SKM-1 treated with dmso at 0.1 percent for 144 hours (cell line): ENCODE results near the gene CHST13.

Experiments
- DNase-seq: peaks from one replicate; lab custom pipeline; 2025; ENCODE audit not compliant: unreplicated experiment; lab: John Stamatoyannopoulos, UW

The CHST13 gene

GRCh38 chr3:126523745-126524428 is at the start of gene CHST13:
Gene CHST13, plus strand, starts transcription at chr3:126524155. Its CDS starts 178 bp downstream, at chr3:126524333.
- DNase-seq: no peak

- no peak for DNase-seq
These were observed 49.2 kb upstream of the CHST13 start for GRCh38 chr3:126474498-126475412.

DNA sequence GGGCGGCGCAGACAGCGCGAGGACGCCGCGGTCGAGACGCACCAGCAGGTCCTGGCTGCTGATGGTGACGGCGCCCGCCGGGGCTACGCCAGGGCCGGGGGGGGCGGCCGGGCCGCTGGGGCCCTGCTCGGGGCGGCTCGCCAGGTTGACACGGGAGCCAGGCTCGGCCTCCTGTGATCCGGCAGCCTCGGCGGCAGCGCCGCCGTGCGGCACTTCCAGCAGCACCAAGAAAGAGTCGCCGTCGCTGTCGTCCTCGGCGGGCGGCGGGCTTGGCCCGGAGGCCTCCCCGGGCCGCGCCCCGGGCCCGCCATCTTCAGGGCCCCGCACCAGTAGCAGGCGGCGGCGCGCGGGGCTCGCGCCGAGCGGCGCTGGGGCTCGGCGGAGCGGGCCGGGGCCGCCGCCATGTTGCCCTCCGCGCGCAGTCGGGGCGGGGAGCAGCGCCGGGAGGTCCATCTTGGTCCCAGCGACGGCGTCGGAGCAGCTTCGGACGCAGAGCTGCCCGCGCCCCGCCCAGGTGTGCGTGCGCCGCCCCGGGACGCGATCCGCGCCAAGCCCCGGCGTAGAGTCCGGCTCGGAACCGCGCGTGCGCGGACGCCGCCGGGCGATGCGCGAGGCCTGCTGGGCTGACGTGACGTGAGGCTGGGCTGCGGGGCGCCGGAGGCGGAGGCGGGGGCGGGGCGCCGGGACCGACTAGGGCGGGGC is 48.4 kb upstream of the CHST13 start, which contains the start of gene ZXDC:
Gene ZXDC, minus strand, starts transcription at position 479 of the 702 bp plus-strand sequence. Its CDS starts 26 bp downstream, at position 453.
- DNase-seq: peak; percentile 85

DNA sequence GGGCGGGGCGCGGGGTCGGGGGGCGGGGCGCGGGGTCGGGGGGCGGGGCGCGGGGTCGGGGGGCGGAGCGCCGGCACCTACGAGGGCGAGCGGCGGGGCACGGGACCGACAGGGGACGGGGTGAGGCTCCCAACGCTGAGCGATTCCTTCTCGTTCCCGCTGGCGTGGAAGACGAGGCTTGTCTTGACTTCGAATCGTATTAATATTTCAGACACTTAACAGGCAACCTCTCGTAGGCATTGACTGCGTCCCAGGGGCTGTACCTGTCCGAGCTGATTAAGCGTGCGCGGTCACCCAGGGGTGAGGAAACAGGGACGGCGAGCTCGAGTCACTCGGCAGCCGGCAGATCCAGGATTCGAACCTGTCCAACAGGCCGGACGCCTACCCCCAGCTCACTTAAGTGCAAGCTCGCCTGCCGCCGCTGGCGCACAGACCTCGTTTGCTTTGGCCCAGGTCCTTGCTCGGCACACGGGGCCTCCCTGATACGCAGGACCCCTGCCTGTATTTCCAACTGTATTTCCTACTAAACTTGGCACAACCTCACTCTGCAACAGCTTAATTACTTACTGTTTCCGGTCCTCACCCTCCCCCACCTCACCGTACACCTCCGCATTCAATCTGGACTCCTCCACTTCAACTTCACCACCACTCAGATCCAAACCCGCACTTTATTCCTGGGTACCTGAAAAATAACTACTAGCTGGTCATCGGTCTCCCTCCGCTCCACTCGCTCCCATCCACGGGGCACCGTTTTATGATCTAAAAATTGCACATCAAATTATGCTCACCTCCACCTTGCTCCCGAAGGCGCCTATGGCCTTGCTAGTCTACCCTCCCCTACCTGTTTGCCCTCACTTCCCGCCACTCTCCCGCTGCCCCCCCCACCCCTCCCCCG is 47.5 kb upstream of the CHST13 start:
- peak; percentile 53 for DNase-seq

DNA sequence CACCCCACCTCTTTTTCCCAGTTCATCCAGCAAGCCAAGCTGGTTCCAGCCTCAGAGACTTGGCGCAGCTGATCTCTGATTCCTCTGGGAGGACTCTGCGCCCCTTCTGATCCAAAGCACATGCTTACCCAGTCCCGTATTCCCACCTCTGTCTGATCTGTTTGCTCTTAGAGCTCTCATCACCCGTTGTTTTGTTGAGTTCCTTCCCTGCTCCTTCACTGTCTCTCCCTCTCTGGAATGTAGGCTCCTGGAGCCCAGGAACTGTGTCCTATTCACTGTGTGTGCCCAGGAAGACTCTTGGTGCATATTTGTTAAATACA is 46.9 kb upstream of the CHST13 start:
- DNase-seq: no peak

DNA sequence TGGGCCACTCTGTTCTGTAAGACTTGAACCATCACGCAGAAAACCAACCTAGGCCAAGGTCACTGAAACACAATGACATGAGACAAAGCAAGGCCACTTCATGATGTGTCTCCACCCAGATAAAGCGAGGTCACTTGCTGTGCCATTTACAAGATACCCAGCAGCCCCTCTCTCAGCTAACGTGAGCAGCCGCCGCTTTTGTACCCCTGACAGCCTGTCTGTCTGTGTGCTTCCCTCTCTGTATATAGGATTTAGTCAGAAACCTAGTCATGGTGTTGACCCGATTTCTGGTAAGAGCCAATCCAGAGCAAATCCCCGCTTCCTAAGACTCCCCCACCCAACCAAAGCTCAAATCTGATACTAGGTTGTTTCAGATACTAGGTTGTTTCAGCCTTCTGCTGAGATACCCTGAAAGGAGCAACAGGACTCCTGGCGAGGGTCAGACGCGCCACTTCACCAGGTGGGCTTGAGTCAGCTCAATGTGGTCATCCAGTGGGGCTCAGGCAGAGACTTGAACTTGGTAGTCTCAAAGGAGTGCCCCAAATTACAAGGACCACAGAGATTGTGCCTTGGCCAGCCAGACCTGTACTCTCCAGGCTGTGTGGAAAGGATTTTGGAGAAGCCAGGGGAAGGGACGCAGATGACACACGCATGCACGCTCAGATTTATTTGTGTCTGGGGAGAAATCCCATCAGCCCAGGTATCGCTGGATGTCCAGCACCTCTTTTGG is 45.2 kb upstream of the CHST13 start:
- no peak for DNase-seq

- DNase-seq: no peak
These were observed 44.3 kb upstream of the CHST13 start for GRCh38 chr3:126479642-126480041.

- DNase-seq: no peak
These were observed 43.7 kb upstream of the CHST13 start for GRCh38 chr3:126480206-126480605.

DNA sequence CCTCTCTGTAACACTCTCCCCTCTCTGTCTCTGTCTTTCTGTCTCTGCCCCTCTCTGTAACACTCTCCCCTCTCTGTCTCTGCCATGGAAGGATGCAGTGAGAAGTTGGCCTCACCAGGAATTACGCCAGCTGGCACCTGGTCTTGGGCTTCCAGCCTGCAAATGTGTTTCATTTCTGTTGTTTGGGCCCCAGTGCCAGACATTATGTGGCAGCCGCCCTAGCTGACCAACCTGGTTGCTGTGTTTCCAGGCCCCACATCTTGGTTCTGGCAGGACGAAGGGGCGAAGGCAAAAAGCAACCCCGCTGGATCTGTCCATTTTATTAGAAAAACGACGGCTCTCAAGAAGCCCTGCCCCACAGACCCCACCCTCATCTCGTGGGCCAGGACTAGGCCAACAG is 43.1 kb upstream of the CHST13 start:
- no peak for DNase-seq

DNA sequence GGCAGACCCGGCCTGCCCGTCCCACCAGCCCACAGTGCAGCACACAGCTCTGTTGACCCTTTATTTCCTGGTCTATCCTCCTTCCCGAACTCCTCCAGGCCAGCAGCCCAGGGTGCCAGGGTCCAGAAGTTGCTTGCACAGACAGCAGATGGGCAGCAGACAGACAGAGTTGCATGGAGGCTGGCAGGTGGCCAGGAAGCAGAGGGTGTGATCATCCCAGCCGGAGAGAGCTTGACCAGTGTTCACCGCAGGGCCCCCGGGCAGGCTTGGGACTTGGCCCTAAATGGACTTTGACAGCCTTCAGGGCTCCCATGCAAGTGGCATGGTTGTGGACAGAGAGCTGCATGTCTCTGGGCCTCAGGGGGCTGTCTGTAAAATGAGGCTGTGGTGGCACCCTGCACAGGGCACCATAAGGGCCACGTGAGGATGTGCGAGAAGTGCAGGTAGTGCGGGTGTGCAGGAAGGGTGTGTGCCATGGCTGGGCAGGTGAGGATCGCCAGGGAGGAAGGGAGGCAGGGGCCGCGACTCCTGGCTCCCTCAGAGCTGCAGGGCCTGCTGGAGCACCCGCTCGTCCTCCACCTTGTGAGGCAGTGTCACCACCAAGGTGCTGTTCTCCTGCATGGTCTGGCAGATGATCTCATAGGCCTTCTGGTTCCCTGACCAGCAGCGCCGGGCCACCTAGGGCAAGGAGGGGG is 42.0 kb upstream of the CHST13 start:
- no peak for DNase-seq

DNA sequence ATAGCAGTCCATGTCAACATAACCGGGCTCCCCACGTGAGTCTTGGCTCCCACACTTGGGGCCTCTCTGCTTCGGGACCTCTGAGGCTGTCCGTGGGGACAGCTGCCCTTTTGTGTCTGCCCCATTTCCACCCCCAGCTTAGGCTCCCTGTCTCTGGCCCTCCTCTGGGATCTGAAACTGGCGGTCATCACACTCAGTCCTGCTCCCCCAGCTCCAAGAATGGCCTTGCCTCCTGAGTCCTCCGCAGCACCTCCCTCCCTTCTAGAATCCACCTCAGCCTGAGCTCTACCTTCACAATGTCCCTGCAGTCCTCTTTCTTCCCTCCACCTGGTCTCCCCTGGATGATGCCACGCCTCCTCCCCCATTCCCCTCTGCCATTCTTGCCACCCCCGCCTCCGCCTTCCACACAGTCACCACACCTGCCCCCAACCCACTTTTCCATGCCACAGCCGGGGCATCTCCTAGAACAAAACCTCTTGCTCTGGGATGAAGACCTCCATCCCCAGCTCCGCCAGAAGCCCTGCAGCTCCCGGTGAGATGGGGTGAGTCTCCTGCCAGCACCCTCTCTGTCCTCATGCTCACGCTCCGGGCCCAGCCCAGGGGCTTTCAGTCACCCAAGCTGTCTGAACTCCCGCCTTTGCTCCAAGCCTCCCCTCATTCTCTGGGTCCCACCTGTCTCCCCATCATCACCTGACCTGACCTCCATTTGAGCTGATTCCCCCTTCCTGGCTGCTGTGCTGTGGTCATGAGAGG is 41.3 kb upstream of the CHST13 start:
- DNase-seq: no peak

GRCh38 chr3:126483321-126483761 is 40.6 kb upstream of the CHST13 start:
- DNase-seq: no peak

DNA sequence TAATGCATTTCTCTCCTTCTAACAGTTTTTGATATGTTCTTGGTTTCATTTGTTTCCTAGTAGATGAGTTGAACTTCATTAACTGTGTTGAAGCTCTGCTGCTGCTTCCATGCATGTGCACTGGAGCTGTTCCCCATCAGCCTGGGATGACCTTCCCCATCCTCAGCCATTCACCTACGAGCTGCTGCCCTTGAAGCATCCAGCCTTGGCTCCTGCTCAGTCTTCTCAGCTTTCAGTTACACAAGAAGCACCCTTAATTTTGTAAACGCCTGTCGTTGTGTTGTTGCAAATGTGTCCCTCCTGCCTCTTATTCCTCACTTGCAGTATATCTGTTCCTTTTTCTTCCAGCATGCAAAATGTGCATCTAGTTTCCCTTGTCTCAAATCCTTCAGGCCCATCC is 39.8 kb upstream of the CHST13 start:
- DNase-seq: no peak

- no peak for DNase-seq
These were observed 39.3 kb upstream of the CHST13 start for GRCh38 chr3:126484662-126485061.

- DNase-seq: no peak
These were observed 38.6 kb upstream of the CHST13 start for GRCh38 chr3:126485176-126485897.

- no peak for DNase-seq
These were observed 38.0 kb upstream of the CHST13 start for GRCh38 chr3:126485956-126486355.

DNA sequence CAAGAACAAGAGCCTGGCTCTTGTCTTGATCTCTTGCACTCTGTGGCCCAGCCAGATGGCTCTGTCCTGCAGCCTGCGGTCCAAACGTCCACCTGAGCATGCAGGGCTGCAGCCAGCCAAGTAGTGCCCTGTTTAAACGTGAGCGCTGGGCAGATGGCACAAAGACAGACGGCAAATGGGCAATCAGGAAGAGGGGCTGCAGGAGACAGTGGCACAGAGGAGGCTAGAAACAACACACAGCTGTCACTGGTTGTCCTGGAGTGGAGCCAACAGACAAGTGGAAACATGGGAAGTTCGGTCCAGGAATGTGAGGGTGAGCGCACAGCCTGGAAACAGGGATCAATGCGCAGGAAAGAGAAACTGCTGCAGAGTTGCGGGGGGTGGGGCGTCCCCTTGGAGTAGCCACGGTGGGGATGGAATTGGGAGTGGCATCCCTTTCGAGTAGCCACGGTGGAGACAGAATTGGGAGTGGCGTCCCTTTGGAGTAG is 37.6 kb upstream of the CHST13 start:
- no peak for DNase-seq
